GM12878 (cell line): Measurements from ENCODE around the gene XPNPEP2. TPM values are rescaled to one million over a fixed set of nuclear protein-coding genes. Genes with fewer than 3 reads are reported as not detected.

Experiments
- ATAC-seq: fragments of 200-7000 bp; cut with Tn5 transposase; 3 replicates; pipeline ENCODE4 v1.9.1; 2020; ENCODE audit warnings: mild to moderate bottlenecking, moderate library complexity
- BruUV-seq: library from RNA; stranded (reverse); fragments of 400-500 nt; replicated peaks from 2 replicates; lab custom pipeline; 2021; lab: Mats Ljungman, UMichigan
- CTCF ChIA-PET: fragments of 300-600 bp; sonication (Branson Sonifier 250); formaldehyde crosslinking; extraction: SDS; loops from one replicate; lab custom pipeline; 2021; ENCODE audit warnings: inconsistent platforms; lab: Yijun Ruan, JAX
- POLR2A ChIA-PET: fragments of 350-600 bp; formaldehyde crosslinking; extraction: SDS; loops from one replicate; lab custom pipeline; 2021; ENCODE audit warnings: inconsistent platforms; lab: Charles Lee
- RAD21 ChIA-PET: fragments of 300-600 bp; sonication (Branson Sonifier 250); formaldehyde crosslinking; loops from one replicate; lab custom pipeline; 2023; ENCODE audit warnings: antibody characterized with exemption; ENCODE audit not compliant: unreplicated experiment; lab: Charles Lee
- SMC1A ChIA-PET: fragments of 300-600 bp; sonication (Branson Sonifier 250); formaldehyde crosslinking; loops from one replicate; lab custom pipeline; 2023; ENCODE audit not compliant: unreplicated experiment, uncharacterized antibody; lab: Charles Lee
- DNase-seq: peaks from one replicate; pipeline ENCODE4 v3.0.0-alpha.2; 2011; ENCODE audit warnings: low read depth, low spot score
- FAIRE-seq: peaks from 3 replicates; lab custom pipeline; 2011; peaks lifted over from hg19 to GRCh38; lab: Jason Lieb, UNC
- H2AFZ ChIP-seq: 2 replicates; pipeline ENCODE4 v1.6.0; 2011; ENCODE audit warnings: low read depth, low read length, control low read depth; ENCODE audit not compliant: control insufficient read depth
- H3K27ac ChIP-seq: 2 replicates; pipeline ENCODE4 v1.5.1; 2011; ENCODE audit warnings: control low read depth; ENCODE audit not compliant: control insufficient read depth, insufficient read depth
- H3K27me3 ChIP-seq, 2 experiments: replicated peaks in 1 of 2; 2 replicates each; pipeline versions ENCODE4 v1.6.0 to v1.6.1; 2011; ENCODE audit warnings: low read length in 1 of 2; ENCODE audit not compliant: control insufficient read depth in 2 of 2, insufficient read depth in 2 of 2
- H3K36me3 ChIP-seq, 2 experiments: 2 replicates each; pipeline ENCODE4 v1.5.1; 2011; ENCODE audit warnings: low read length in 1 of 2; ENCODE audit not compliant: control insufficient read depth in 2 of 2, insufficient read depth in 2 of 2
- H3K4me1 ChIP-seq: 2 replicates; pipeline ENCODE4 v1.6.1; 2011; ENCODE audit warnings: mild to moderate bottlenecking, low read length, moderate library complexity, mixed read lengths; ENCODE audit not compliant: control insufficient read depth, insufficient read depth
- H3K4me2 ChIP-seq: 2 replicates; pipeline ENCODE4 v1.6.0; 2011; ENCODE audit warnings: control low read depth; ENCODE audit not compliant: control insufficient read depth, insufficient read depth
- H3K4me3 ChIP-seq: fragments of 200-600 bp; sonication (generic); 2 replicates; pipeline ENCODE4 v1.5.1; 2016
- H3K79me2 ChIP-seq: 2 replicates; pipeline ENCODE4 v1.6.0; 2011; ENCODE audit warnings: low read length; ENCODE audit not compliant: control insufficient read depth, insufficient read depth
- H3K9ac ChIP-seq: 2 replicates; pipeline ENCODE4 v1.8.0; 2011; ENCODE audit warnings: low read length, control low read depth, mixed read lengths; ENCODE audit not compliant: control insufficient read depth, insufficient read depth
- H3K9me3 ChIP-seq: replicated peaks from 3 replicates; pipeline ENCODE4 v1.5.1; 2011; ENCODE audit warnings: mild to moderate bottlenecking, low read length; ENCODE audit not compliant: control insufficient read depth, insufficient read depth
- H4K20me1 ChIP-seq: 2 replicates; pipeline ENCODE4 v1.6.0; 2011; ENCODE audit not compliant: control insufficient read depth, insufficient read depth
- ASH2L ChIP-seq: fragments of 300-600, 200-600 bp; sonication (generic); IDR thresholded peaks from 2 replicates; pipeline ENCODE4 v1.6.1; 2017; ENCODE audit warnings: low read depth, mild to moderate bottlenecking, borderline replicate concordance
- BRCA1 ChIP-seq: IDR thresholded peaks from 2 replicates; pipeline ENCODE4 v1.6.1; 2011; ENCODE audit warnings: low read depth, low read length, improper control_type of control experiment
- FOXK2 ChIP-seq: fragments of 450-650 bp; IDR thresholded peaks from 2 replicates; pipeline ENCODE4 v1.6.1; 2017; ENCODE audit warnings: mild to moderate bottlenecking, moderate library complexity
- GATAD2B ChIP-seq: fragments of 450-650 bp; conservative IDR thresholded peaks from 2 replicates; pipeline ENCODE4 v1.6.1; 2017; ENCODE audit warnings: low read depth, mild to moderate bottlenecking, moderate library complexity
- IKZF1 ChIP-seq: fragments of 450-650 bp; conservative IDR thresholded peaks from 2 replicates; pipeline ENCODE4 v1.6.1; 2017; ENCODE audit warnings: antibody characterized with exemption, mild to moderate bottlenecking
- JUND ChIP-seq: IDR thresholded peaks from 2 replicates; pipeline ENCODE4 v1.6.1; 2012; ENCODE audit warnings: low read depth, mild to moderate bottlenecking, low read length, improper control_type of control experiment, moderate library complexity
- KAT2A ChIP-seq: conservative IDR thresholded peaks from 2 replicates; pipeline ENCODE4 v1.6.1; 2011; ENCODE audit warnings: low read depth, low read length; ENCODE audit not compliant: control insufficient read depth
- RFX5 ChIP-seq: IDR thresholded peaks from 2 replicates; pipeline ENCODE4 v1.6.1; 2011; ENCODE audit warnings: low read depth, low read length, improper control_type of control experiment
- YY1 ChIP-seq: IDR thresholded peaks from 2 replicates; pipeline ENCODE4 v1.6.1; 2011; ENCODE audit warnings: low read depth, mild to moderate bottlenecking, low read length
- WGBS: methylation state at CpG from one replicate; pipeline ENCODE4 v1.1.6; 2016; ENCODE audit warnings: low lambda C conversion rate; ENCODE audit not compliant: insufficient replicate concordance, insufficient coverage; ENCODE audit errors: missing lambda C conversion rate; 5-methylcytosine and 5-hydroxymethylcytosine counted together
- in situ Hi-C: fragments of 300-500 bp; cut with MboI; formaldehyde crosslinking; loops from 9 replicates; pipeline ENCODE4 v1.14.3; 2018; ENCODE audit warnings: mixed read lengths
- intact Hi-C: fragments of 100-400 bp; cut with micrococcal nuclease; formaldehyde crosslinking; loops from one replicate; pipeline ENCODE4 v1.14.2; 2022; ENCODE audit not compliant: unreplicated experiment
- polyA plus RNA-seq, 11 experiments: library from polyadenylated mRNA; depleted of rRNA in 4 of 11; unstranded in 6 of 11; stranded (reverse) in 5 of 11; fragments of >200 nt; fragmentation: Nextera tagmentation in 4 of 11; fragmentation: Illumina TruSeq in 1 of 11; extraction: Ambion mirVana in 4 of 11; extraction: Trizol in 1 of 11; gene quantifications; 1 replicate in 1 of 11; 2 replicates in 10 of 11; pipeline versions ENCODE4 v1.2.1 to v1.2.3, GENCODE V29; 2011 to 2016; ENCODE audit warnings: inconsistent platforms in 2 of 11, missing spikeins in 2 of 11, low read depth in 1 of 11
- total RNA-seq, 4 experiments: library from RNA; depleted of rRNA in 3 of 4; stranded (reverse); fragments of >200 nt in 3 of 4; fragmentation: Illumina TruSeq in 1 of 4; extraction: Trizol in 1 of 4; gene quantifications; 2 replicates each; pipeline versions ENCODE4 v1.2.1 to v1.2.3, GENCODE V29; 2013 to 2021
- TF ChIP-seq, protein P1 (sequence below): fragments of 450-650 bp; formaldehyde crosslinking; IDR thresholded peaks from 2 replicates; pipeline ENCODE4 v1.4.0; 2022; ENCODE audit warnings: mild to moderate bottlenecking, moderate library complexity
- TF ChIP-seq, protein P2 (sequence below): IDR thresholded peaks from 2 replicates; pipeline ENCODE4 v1.6.1; 2012; ENCODE audit warnings: low read length, inconsistent platforms
- TF ChIP-seq, protein P3 (sequence below): fragments of 450-650 bp; IDR thresholded peaks from 2 replicates; pipeline ENCODE4 v1.6.1; 2017; ENCODE audit warnings: antibody characterized with exemption, mild to moderate bottlenecking, moderate library complexity
- TF ChIP-seq, protein P4 (sequence below): fragments of 150-350 bp; IDR thresholded peaks from 2 replicates; pipeline ENCODE4 v1.6.1; 2016; ENCODE audit warnings: low read depth, low read length

XPNPEP2 gene
- total and polyA plus RNA-seq, 10 of the 15 experiments (the other 5 are each of a cell fraction or from before 2014, with no cell fraction given): 0.04 to 0.37 (median 0.15) TPM

DNA sequence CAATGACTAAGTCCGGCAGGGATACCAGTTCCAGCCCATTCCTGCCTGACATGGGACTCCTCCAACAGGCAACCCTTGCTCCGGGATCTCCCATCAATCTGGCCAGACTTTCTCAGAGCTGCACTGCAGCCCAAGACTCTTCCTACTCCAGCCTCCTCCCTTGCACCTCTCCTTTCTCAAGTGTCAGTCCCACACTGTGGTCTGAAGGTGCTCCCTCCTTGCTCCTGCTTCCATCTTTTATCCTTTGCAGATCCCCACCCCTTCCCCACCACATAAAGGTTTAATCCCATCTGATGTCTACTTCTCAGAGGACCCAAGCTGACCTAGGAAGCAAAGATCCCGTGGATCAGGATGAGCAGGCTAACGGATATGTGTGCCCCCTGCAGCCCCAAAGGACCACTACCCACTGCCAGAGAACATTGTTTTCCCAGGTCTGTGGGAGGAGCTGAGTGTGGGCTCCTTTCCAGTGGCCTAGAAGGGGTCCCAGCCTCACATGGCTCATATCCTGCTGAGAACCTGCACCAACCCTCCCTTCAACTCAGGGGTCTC lies 33.3 kb upstream of the XPNPEP2 start:
- BruUV-seq: no TSS peak
- ChIA-PET RAD21 (no interaction called here), SMC1A (no interaction called here), CTCF (interaction anchor here (1.3 kb wide), 1 partner anchor 21 kb away, joined by 3 read pairs; no protein-coding TSS in a partner anchor), POLR2A (no interaction called here)
- H3K27me3 ChIP-seq: no peaks in the 10 kb centered on the region
- no peak overlapping the region for H3K27ac ChIP-seq
- H3K9me3 ChIP-seq: 0 out of 3 replicates have a peak, but pooled peaks cover 2% of the 10 kb centered on the region
- intact Hi-C loops: no loop called here
- DNase-seq (no peak), FAIRE-seq (no peak), ATAC-seq (no peak)
- no peak overlapping the region for H3K4me3 ChIP-seq
- 25% methylated on average over 4 of the region's 4 CpGs for WGBS
- H3K36me3 ChIP-seq: no peaks in the 10 kb centered on the region
- no peak overlapping the region for H3K4me2 ChIP-seq
- H2AFZ ChIP-seq: no peak overlapping the region
- H3K79me2 ChIP-seq: no peaks in the 10 kb centered on the region
- no peaks in the 10 kb centered on the region for H4K20me1 ChIP-seq
- H3K4me1 ChIP-seq: no peaks in the 10 kb centered on the region
- in situ Hi-C loops: no loop called here
- no peak overlapping the region for H3K9ac ChIP-seq
- TF ChIP-seq GATAD2B (no peak), IKZF1 (no peak), ASH2L (no peak), BRCA1 (no peak), JUND (no peak), RFX5 (no peak), FOXK2 (no peak), KAT2A (no peak), YY1 (no peak)
- TF ChIP-seq, protein P1, sequence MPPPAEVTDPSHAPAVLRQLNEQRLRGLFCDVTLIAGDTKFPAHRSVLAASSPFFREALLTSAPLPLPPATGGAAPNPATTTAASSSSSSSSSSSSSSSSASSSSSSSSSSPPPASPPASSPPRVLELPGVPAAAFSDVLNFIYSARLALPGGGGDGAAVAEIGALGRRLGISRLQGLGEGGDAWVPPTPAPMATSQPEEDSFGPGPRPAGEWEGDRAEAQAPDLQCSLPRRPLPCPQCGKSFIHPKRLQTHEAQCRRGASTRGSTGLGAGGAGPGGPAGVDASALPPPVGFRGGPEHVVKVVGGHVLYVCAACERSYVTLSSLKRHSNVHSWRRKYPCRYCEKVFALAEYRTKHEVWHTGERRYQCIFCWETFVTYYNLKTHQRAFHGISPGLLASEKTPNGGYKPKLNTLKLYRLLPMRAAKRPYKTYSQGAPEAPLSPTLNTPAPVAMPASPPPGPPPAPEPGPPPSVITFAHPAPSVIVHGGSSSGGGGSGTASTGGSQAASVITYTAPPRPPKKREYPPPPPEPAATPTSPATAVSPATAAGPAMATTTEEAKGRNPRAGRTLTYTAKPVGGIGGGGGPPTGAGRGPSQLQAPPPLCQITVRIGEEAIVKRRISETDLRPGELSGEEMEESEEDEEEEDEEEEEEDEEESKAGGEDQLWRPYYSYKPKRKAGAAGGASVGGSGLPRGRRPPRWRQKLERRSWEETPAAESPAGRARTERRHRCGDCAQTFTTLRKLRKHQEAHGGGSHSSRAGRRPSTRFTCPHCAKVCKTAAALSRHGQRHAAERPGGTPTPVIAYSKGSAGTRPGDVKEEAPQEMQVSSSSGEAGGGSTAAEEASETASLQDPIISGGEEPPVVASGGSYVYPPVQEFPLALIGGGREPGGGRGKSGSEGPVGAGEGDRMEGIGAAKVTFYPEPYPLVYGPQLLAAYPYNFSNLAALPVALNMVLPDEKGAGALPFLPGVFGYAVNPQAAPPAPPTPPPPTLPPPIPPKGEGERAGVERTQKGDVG (CRISPR knock-in tag): no peak
- TF ChIP-seq, protein P2, sequence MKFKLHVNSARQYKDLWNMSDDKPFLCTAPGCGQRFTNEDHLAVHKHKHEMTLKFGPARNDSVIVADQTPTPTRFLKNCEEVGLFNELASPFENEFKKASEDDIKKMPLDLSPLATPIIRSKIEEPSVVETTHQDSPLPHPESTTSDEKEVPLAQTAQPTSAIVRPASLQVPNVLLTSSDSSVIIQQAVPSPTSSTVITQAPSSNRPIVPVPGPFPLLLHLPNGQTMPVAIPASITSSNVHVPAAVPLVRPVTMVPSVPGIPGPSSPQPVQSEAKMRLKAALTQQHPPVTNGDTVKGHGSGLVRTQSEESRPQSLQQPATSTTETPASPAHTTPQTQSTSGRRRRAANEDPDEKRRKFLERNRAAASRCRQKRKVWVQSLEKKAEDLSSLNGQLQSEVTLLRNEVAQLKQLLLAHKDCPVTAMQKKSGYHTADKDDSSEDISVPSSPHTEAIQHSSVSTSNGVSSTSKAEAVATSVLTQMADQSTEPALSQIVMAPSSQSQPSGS: no peak
- TF ChIP-seq, protein P3, sequence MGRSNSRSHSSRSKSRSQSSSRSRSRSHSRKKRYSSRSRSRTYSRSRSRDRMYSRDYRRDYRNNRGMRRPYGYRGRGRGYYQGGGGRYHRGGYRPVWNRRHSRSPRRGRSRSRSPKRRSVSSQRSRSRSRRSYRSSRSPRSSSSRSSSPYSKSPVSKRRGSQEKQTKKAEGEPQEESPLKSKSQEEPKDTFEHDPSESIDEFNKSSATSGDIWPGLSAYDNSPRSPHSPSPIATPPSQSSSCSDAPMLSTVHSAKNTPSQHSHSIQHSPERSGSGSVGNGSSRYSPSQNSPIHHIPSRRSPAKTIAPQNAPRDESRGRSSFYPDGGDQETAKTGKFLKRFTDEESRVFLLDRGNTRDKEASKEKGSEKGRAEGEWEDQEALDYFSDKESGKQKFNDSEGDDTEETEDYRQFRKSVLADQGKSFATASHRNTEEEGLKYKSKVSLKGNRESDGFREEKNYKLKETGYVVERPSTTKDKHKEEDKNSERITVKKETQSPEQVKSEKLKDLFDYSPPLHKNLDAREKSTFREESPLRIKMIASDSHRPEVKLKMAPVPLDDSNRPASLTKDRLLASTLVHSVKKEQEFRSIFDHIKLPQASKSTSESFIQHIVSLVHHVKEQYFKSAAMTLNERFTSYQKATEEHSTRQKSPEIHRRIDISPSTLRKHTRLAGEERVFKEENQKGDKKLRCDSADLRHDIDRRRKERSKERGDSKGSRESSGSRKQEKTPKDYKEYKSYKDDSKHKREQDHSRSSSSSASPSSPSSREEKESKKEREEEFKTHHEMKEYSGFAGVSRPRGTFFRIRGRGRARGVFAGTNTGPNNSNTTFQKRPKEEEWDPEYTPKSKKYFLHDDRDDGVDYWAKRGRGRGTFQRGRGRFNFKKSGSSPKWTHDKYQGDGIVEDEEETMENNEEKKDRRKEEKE: no peak
- TF ChIP-seq, protein P4, sequence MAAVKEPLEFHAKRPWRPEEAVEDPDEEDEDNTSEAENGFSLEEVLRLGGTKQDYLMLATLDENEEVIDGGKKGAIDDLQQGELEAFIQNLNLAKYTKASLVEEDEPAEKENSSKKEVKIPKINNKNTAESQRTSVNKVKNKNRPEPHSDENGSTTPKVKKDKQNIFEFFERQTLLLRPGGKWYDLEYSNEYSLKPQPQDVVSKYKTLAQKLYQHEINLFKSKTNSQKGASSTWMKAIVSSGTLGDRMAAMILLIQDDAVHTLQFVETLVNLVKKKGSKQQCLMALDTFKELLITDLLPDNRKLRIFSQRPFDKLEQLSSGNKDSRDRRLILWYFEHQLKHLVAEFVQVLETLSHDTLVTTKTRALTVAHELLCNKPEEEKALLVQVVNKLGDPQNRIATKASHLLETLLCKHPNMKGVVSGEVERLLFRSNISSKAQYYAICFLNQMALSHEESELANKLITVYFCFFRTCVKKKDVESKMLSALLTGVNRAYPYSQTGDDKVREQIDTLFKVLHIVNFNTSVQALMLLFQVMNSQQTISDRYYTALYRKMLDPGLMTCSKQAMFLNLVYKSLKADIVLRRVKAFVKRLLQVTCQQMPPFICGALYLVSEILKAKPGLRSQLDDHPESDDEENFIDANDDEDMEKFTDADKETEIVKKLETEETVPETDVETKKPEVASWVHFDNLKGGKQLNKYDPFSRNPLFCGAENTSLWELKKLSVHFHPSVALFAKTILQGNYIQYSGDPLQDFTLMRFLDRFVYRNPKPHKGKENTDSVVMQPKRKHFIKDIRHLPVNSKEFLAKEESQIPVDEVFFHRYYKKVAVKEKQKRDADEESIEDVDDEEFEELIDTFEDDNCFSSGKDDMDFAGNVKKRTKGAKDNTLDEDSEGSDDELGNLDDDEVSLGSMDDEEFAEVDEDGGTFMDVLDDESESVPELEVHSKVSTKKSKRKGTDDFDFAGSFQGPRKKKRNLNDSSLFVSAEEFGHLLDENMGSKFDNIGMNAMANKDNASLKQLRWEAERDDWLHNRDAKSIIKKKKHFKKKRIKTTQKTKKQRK: no peak
